ENCODE results near the gene NOS1AP. TPM values are rescaled to one million over a fixed set of nuclear protein-coding genes. Genes with fewer than 3 reads are reported as not detected.

NOS1AP gene
- total RNA-seq, 2 experiments from 2014 or later = 0.18 TPM

DNA sequence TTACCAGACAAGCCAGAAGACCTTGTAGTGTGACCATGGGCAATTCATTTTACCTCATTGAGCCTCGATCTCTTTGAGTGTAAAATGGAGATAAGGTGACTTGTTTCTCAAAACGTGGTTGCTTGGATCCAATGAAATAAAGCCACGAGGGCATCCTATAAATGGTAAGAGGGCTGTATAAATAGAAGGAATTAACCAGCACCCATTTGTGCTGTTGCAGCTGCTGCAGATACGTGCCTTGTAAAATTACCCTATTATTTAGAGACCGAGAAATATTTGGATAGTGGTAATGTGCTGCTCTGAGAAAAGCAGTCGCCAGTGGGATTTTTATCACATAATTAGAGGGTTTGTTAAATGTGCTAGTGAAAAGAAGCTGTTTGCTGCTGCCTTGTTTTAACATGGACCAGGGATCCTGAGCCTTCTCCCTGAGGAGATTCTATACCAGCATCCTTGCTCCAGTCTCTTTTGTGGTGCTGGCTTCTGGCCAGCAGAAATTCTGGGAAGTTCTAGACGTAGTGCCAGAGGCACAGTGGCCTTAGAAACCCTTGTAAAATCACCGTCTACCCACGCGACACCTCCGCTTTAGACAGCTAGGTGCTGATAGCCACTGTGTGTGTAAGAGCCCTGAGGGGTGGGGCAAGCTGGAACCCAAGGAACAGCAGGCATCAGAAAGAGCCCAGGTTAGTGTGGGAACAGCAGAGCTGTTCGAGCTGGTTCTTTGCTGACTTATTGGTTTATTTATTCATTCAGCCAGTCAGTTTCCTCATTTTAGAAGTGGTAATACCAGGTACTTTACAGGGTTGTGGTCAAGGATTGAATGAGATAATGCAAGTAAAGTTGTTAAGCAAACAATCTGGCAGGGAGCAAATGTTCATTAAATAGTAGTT is 137.5 kb downstream of the NOS1AP start:
- no peaks in the 10 kb centered on the region for H3K36me3 Mint-ChIP-seq (ENCODE audit: low read depth)
- H3K27me3 Mint-ChIP-seq = peaks cover 11% of the 10 kb centered on the region
- H3K4me1 Mint-ChIP-seq (ENCODE audit: low read depth) = no peaks in the 10 kb centered on the region
- TF ChIP-seq CTCF (IDR thresholded peaks at IDR 0.05) = no peak
- intact Hi-C loops (cut with micrococcal nuclease) = no loop called here
- POLR2A ChIA-PET = no interaction called here
- DNase-seq (no peak), ATAC-seq (no peak)
- no peaks in the 10 kb centered on the region for H3K9me3 Mint-ChIP-seq
- H3K27ac Mint-ChIP-seq = no peak overlapping the region
- no peak overlapping the region for H3K4me3 Mint-ChIP-seq
- CTCF ChIA-PET = interaction anchor here (0.9 kb wide), 1 partner anchor 14 kb away, joined by 3 read pairs; no protein-coding TSS in a partner anchor

DNA sequence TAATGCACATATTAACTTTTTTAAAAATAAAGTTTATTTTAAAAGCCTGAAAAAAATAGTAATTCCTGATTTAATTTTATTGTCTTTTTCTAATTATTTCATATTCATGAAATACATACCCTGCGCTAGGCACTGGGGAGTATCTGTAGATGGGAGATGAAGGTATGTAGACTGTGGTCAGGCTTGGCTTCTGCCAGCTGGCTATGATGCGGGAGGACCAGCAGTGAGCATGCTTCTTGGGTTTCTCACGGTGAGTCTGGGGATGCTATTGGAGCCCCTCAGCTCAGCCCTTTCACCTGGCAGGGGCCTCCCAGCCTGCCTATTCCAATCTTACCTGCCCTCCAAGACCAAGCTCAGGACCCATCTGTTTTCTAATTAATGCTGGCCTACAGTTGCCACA is 138.4 kb downstream of the NOS1AP start:
- no peak for ATAC-seq
- no peak for TF ChIP-seq CTCF (IDR thresholded peaks at IDR 0.05)
- Mint-ChIP-seq H3K36me3 (ENCODE audit: low read depth) (no peaks in the 10 kb centered on the region), H3K4me3 (no peak overlapping the region), H3K9me3 (no peaks in the 10 kb centered on the region), H3K4me1 (ENCODE audit: low read depth) (no peaks in the 10 kb centered on the region), H3K27ac (no peak overlapping the region), H3K27me3 (peaks cover 8% of the 10 kb centered on the region)
- CTCF ChIA-PET = no interaction called here
- intact Hi-C loops (cut with micrococcal nuclease) = no loop called here
- POLR2A ChIA-PET = interaction anchor here (0.6 kb wide), 1 partner anchor 1888 kb away, joined by 4 read pairs; no protein-coding TSS in a partner anchor
- DNase-seq = no peak

DNA sequence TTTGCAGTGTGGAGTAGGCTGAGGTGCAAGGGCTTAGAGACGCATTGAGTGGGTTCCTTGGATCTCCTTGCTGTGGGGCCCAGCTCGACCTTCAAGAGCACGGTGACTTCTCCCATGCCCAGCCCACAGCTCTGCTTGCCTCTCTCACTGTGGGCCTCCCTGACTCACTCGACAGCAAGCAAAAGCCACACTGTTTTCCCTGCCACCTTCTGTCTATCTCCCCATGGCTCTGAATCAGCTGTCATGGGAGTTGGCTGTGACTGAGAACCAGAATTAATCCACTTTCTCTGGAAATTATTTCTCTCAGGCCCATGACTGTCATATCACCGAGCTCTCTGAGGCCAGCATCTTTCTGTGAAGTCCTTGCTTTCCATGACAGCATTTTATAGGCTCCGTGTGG is 140.7 kb downstream of the NOS1AP start:
- Mint-ChIP-seq H3K4me3 (no peak overlapping the region), H3K4me1 (ENCODE audit: low read depth) (no peaks in the 10 kb centered on the region)
- CTCF ChIA-PET = no interaction called here

DNA sequence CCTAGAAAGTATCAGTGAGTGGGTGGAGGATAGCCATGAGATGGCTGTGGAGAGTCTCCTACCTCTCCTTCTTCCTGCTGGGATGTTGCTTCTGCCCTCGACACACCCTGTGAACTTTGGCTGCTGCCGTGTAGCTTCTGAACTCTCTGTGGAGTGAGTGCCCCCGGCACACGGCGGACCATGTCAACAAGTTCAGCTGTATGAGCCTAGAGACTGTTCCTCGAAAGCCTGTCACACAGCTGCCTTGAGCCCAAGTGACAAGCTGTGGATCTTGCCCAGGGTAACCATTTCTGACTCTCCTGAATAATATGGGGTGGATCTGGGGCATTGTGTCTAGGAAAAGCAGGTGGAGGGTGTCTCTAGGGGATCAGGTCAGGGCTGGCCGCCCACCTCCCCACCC is 143.2 kb downstream of the NOS1AP start:
- ATAC-seq = no peak
- TF ChIP-seq CTCF (IDR thresholded peaks at IDR 0.05) = no peak
- H3K27me3 Mint-ChIP-seq = peaks cover 4% of the 10 kb centered on the region
- intact Hi-C loops (cut with micrococcal nuclease) = no loop called here
- POLR2A ChIA-PET = no interaction called here
- H3K36me3 Mint-ChIP-seq (ENCODE audit: low read depth) = no peaks in the 10 kb centered on the region
- H3K4me3 Mint-ChIP-seq = no peak overlapping the region
- H3K27ac Mint-ChIP-seq = no peak overlapping the region
- CTCF ChIA-PET = no interaction called here
- no peaks in the 10 kb centered on the region for H3K4me1 Mint-ChIP-seq (ENCODE audit: low read depth)
- no peak for DNase-seq
- no peaks in the 10 kb centered on the region for H3K9me3 Mint-ChIP-seq

More for the DNA sequence above, 140.7 kb downstream of the NOS1AP start:
- POLR2A ChIA-PET = no interaction called here
- no peaks in the 10 kb centered on the region for H3K27me3 Mint-ChIP-seq
- no peak for TF ChIP-seq CTCF (IDR thresholded peaks at IDR 0.05)
- ATAC-seq = no peak
- H3K9me3 Mint-ChIP-seq = no peaks in the 10 kb centered on the region
- intact Hi-C loops (cut with micrococcal nuclease) = no loop called here
- DNase-seq = no peak
- no peak overlapping the region for H3K27ac Mint-ChIP-seq
- no peaks in the 10 kb centered on the region for H3K36me3 Mint-ChIP-seq (ENCODE audit: low read depth)

- Mint-ChIP-seq H3K27me3 (peaks cover 4% of the 10 kb centered on the region), H3K36me3 (ENCODE audit: low read depth) (no peaks in the 10 kb centered on the region), H3K9me3 (no peaks in the 10 kb centered on the region), H3K4me1 (ENCODE audit: low read depth) (no peaks in the 10 kb centered on the region), H3K27ac (no peak overlapping the region), H3K4me3 (no peak overlapping the region)
- intact Hi-C loops (cut with micrococcal nuclease) = no loop called here
- DNase-seq (no peak), ATAC-seq (no peak)
- no peak for TF ChIP-seq CTCF (IDR thresholded peaks at IDR 0.05)
- ChIA-PET CTCF (no interaction called here), POLR2A (no interaction called here)
Measured at GRCh38 chr1:162213281-162213912, 143.9 kb downstream of the NOS1AP start.

All from activated CD8-positive, alpha-beta T cell treated with anti-CD3 and anti-CD28 coated beads for 36 hours (primary cell).